NCI-H510A treated with DMSO at 0.1 percent for 48 hours (cell line): Measurements from ENCODE around the gene MRPS12.

Experiments
- DNase-seq: peaks from one replicate; lab custom pipeline; 2025; lab: John Stamatoyannopoulos, UW

Gene MRPS12

GRCh38 chr19:38911388-38912001 is 19.2 kb upstream of the MRPS12 start:
- DNase-seq = no peak

GRCh38 chr19:38912600-38913514 is 17.9 kb upstream of the MRPS12 start:
- DNase-seq = no peak

DNA sequence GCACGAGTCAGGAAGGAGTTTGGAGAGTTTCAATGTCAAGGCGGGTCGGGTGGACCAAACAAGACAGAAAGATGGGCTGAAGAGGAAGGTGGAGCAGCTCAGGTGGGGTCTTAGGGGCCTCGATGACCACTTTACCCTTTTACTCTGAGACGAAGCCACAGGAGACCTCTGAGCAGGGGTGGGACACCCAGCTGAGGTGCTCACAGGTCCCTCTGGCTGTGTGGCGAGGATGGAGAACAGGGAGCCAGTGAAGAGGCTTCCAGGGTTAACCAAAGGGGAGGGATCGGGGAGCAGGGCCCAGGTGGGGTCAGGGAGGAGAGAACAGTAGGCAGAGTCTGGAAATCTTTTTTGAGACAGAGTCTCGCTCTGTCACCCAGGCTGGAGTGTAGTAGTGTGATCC is 16.8 kb upstream of the MRPS12 start:
- DNase-seq = no peak

GRCh38 chr19:38915329-38916321 is 15.1 kb upstream of the MRPS12 start:
- no peak for DNase-seq

DNA sequence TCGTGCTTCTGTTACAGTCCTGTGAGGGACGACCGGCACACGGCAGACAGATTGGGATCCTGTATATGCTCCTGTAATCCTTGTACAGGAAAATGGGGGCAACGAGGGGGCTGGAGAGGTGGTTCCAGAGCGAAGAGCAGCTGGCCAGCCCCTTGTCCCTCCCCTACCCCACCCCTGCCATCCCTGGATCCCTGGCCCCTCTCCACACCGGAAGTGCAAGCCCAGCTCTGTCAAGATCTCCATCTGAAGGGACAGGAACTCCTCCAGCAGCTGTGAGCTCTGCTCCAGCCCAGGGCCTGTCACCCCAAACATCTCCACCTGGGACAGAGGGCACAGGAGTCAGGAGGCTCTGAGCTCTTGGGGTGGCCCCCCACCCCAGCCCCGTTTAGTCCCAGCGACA is 13.2 kb upstream of the MRPS12 start:
- DNase-seq = no peak

GRCh38 chr19:38917921-38918491 is 12.7 kb upstream of the MRPS12 start:
- DNase-seq = no peak

DNA sequence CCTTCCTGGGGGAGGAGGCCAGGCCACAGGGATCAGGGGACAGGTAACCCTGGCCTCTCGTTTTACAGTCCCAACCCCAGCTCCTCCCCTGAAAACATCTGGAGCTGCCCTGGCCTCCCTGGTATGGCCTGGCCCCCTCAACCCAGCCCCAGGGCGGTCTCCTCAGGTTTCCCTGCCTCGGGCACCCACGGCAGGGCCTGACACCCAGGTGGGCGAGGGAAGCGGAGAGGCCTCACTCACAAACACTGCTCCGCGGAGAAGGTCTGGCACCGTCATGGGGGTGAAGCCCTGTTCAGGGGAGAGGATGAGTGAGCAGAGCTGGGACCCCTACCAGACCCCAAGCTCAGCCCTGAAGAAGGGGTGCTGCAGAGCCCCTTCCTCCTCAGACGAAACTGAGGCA is 12.2 kb upstream of the MRPS12 start:
- DNase-seq = no peak

DNA sequence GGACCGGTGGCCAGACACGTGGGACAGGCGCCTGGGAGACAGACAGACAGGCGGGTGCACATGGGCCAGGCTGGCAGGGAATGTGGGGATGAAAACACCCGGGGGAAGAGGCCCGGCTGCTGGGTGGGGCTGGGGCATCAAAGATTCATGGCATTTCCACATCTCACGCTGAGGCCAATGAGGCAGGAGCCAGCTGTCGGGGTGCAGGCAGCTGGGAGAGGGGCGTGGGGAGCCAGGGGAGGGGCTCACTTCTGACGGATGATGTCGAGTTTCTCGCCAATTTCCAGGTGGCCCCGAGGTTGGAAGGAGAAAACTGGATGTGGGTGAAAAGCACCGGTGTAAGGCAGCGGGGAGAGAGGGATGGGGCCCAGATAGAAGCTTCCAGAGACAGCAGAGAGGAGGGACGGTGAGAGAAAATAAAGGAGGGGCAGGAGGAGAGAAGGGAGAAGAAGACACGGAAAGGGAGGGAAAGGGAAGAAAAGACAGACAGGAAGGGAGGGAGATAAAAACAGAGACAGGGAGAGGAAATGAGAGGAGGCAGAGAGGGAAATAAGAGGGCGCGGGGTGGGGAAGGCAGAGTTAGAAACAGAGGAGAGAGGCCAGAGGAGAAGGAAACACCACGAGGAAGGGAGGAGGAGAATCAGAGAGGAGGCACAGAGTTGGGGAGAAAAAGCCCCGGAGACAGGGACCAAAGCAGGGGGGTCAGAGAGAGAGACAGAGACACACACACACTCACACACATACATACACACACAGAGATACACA is 10.7 kb upstream of the MRPS12 start:
- no peak for DNase-seq

DNA sequence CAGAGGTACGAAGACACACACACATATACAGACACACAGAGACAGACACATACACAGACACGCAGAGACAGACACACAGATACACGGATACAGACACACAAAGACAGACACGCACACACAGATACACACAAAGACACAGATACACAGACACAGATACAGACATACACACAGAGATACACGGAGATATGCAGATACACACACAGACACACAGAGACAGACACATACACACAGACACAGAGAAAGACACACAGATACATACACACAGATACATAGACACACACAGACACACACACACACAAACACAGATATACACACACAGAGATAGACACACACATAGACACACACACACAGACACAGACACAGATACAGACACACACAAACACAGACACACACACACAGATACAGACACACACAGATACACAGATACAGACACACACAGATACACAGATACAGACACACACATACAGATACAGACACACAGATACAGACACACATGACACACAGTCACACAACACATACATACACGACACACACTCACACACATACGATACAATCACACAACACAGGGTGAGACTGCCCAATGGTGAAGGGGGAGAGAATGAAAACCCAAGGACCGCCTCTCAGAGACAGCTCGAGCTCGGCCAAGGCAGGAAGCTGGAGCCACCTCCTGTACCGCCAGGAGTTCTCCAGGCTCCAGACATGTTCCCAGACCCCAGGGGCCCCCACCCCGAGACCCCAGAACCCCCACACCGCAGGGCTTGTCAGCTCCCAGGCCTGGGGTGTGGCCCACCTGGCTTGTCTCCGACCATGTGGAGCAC is 9.9 kb upstream of the MRPS12 start:
- DNase-seq = no peak

GRCh38 chr19:38921420-38922274 is 9.1 kb upstream of the MRPS12 start:
- DNase-seq = no peak

DNA sequence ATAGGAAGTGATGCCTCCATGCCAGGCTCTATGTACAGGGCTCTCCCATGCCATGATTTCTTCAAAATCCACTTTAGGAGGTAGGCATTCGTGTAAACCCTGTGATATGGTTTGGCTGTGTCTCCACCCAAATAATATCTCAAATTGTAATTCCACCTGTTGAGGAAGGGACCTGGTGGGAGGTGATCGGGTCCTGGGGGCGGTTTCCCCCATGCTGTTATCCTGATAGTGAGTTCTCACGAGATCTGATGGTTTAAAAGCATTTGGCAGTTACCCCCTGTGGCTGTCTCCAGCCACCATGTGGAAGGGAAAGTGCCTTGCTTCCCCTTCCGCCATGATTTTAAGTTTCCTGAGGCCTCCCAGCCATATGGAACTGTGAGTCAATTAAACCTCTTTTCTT is 8.3 kb upstream of the MRPS12 start:
- no peak for DNase-seq

- DNase-seq = no peak
Observed at GRCh38 chr19:38924388-38924787, 6.4 kb upstream of the MRPS12 start.

GRCh38 chr19:38928391-38929001 is 2.2 kb upstream of the MRPS12 start:
- DNase-seq = no peak

DNA sequence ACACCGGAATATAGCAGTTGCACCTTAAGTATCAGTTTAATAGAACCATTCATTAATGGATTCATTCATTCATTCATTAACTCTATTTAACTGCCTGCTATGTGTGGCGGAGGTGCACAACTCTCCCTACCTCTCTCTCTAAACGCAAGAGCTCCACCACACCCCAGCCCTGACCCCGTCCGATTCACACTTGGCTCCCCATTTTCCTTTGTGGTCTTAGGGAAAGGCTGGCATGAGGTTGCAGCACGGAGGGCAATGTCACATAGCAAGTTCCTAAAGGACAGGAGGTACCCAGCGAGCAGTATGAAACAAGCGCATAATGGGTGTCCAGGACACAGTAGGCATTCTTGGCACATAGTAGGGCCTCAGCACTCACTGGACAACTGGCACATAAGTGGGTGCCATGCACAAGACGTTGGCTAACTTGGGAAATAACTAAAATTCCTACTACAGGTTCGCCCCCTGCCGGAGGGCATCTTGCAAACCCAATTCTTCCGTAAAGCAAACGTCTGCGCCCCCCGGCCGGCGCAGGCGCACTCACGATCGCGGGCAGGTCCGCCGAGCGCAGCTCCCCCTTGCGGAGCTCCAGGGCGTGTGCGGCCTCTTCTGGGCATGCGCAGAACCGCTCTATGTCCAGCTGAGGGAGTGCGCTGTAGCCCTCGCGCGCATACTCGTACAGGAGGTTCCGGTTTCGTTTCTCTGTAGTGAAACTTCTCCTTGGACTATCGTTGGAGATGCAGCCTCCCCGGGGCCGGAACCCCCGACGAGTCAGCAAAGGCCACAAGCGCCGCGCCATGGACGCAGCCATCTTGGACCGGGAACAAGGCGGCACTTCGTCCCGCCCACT is 592 bp upstream of the MRPS12 start, which contains the start of gene SARS2:
SARS2 (minus strand) TSS at position 835 of the 847 bp plus-strand sequence; CDS start at position 808, 27 bp downstream.
- peak; percentile 95 for DNase-seq

DNA sequence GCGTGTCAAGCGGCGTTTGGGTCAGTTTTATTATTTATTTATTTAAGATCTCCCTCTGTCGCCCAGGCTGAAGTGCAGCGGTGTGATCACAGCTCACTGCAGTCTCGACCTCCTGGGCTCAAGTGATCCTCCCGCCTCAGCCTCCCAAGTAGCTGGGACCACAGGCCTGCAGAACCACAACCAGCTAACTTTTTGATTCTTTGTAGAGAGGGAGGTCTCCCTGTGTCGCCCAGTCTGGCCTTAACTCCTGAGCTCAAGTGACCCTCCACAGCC is 713 bp downstream of the MRPS12 start:
- no peak for DNase-seq

GRCh38 chr19:38932425-38933179 is 1.9 kb downstream of the MRPS12 start:
- DNase-seq = peak; percentile 3

- DNase-seq = no peak
Observed at GRCh38 chr19:38933544-38933943, 2.8 kb downstream of the MRPS12 start.
